LNCAP (cell line): ENCODE data around the gene CALN1.

Source experiments
- CTCF ChIP-seq: fragments of 450-650 bp; IDR thresholded peaks from 2 replicates; pipeline ENCODE4 v1.5.1; 2017; ENCODE audit warnings: mild to moderate bottlenecking

CALN1 gene

GRCh38 chr7:72444026-72444776 is 32.1 kb upstream of the CALN1 start:
- no peak for TF ChIP-seq CTCF

GRCh38 chr7:72441791-72442190 is 29.7 kb upstream of the CALN1 start:
- TF ChIP-seq CTCF: no peak

GRCh38 chr7:72438491-72438890 is 26.4 kb upstream of the CALN1 start:
- no peak for TF ChIP-seq CTCF

GRCh38 chr7:72437610-72438009 is 25.5 kb upstream of the CALN1 start:
- TF ChIP-seq CTCF: no peak

GRCh38 chr7:72437061-72437585 is 25.0 kb upstream of the CALN1 start:
- no peak for TF ChIP-seq CTCF

- TF ChIP-seq CTCF: no peak
Measured at GRCh38 chr7:72435925-72436480, 23.9 kb upstream of the CALN1 start.

GRCh38 chr7:72435366-72435765 is 23.2 kb upstream of the CALN1 start:
- no peak for TF ChIP-seq CTCF
